Stimulated activated CD4-positive, alpha-beta T cell treated with anti-CD3 and anti-CD28 coated beads, Interleukin-15, amount 100 ng/mL, for 1 hour (primary cell): ENCODE data around the gene CLBA1.
A peak's percentile ranks its signal among the peaks of the same experiment; 100 is the strongest.
"Not testable (repeated sequence)": the region's sequence is repeated elsewhere in the genome, so short reads cannot be mapped to it uniquely, and the experiment has no call there.

Source experiments
- DNase-seq, 2 donors: peaks; one replicate each; pipeline ENCODE4 v3.0.0-alpha.2; 2020; ENCODE audit warnings: low read depth in 1 of 2, low spot score in 1 of 2

The CLBA1 gene

GRCh38 chr14:104985675-104986486, at the start of gene CLBA1:
CLBA1 (plus strand) TSS chr14:104985788; CDS start chr14:104986432, 644 bp downstream.
- peak; percentile 77 to 82 for DNase-seq

DNA sequence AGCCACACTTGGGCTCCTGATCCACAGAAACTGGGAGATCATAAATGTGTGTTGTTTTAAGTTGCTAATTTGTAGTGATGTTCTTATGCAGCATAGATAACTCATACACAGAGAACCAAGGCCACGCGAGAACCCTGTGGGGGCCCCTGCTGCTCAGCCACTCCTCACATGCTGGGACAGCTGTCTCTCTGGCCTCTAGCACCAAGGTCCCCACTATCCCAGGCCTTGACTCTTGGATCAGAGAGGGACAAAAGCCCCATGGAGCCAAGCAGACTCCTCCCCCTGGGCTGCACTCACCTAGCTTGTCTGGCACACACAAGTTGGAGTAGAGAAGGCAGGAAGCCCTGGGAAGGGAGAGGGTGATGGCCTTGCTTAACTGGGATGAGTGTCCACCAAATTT, 49.6 kb upstream of the CLBA1 start:
- DNase-seq: no peak

- DNase-seq: no peak
Observed at GRCh38 chr14:104936361-104937155, 49.0 kb upstream of the CLBA1 start.

DNA sequence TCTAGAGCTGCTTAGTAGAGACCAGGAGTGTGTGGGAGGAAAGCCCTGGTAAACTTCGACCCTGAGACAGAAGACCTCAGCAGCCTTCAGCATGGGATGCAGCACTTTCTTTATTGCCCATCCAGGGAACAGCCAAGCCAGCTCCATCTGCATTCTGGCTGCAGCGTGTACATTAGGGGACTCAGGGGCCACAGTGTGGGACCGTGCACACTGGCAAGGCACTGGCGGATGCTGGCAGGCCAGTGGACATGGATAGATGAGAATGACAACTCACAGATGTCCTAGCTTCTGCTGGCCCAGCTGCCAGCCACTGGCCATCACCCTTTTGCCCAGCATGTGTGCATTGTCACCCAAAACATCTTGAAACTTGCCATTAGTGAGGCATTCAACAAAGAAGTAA, 48.4 kb upstream of the CLBA1 start:
- no peak for DNase-seq

- no peak for DNase-seq
Observed at GRCh38 chr14:104937694-104938365, 47.8 kb upstream of the CLBA1 start.

DNA sequence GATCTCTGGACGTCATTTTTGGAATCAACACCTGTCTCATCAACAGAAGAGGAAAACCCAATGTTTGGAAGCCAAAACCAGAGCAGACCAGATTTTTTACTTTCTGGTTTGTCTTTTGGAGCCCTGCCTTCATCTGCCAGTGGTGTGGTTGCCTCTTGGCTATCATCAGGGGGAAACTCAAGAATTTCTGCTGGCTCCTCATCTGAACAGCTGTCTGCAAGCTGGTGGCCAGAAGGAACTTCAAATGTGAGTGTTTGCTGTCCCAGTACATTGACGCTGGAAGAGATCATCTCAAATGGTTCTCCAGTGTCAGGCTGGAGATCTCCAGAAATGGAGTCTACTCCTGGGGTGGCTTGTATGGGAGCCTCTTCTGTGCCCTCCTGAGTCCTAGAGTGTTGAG, 47.2 kb upstream of the CLBA1 start:
- no peak for DNase-seq

DNA sequence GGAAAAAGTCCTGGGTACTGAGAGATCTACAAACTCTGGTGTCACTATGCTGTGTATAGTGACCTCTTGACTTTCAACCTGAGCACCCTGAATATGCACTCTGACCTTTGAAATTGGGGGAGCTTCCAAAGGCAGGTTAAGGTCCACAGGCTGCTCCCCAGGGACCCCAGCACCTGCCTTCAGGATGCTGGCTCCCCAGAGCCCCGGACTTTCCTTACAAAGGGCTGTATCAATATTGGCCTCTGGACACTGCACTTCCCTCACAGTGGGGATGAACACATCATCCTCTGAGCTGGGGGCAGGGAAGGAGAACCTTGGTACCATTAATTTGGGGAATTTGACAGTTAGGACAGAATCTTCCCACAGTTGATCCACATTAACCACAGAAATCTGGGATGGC, 46.6 kb upstream of the CLBA1 start:
- no peak for DNase-seq

DNA sequence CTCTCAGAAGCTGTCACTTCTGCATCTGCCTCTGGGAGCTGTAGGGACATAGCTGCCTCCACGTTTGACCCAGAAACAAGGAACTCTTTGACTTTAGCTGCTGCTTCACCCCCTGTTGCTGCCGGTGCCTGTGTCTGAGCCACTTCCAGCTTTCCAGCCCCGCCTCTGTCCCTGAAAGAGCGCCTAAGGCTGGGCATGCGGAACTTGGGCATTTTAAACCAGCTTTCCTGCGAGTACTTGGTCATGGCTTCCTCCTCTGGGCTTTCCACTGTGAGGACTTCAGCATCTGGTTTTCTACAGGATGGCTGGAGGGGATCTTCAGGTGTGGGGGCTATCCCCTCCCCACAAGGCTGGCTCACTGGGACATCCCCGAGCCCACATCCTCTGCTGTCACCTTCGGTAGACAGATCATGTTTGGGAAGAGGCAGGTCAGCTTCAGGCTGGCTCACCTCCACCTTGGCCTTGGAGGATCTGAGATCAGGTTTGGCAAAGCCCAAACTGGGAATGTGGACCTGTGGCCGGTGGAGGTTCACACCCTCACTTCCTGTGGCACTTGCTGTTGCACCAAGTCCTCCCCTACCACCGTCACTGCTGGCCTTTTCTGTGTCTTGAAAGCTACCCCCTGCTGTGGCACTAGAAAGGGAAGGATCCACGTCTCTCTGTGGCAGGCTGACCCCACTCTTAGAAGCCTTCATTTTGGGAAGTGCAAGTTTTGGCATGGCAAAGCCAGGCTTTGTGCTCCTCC, 45.8 kb upstream of the CLBA1 start:
- no peak for DNase-seq

GRCh38 chr14:104940526-104941150, 45.0 kb upstream of the CLBA1 start:
- no peak for DNase-seq

DNA sequence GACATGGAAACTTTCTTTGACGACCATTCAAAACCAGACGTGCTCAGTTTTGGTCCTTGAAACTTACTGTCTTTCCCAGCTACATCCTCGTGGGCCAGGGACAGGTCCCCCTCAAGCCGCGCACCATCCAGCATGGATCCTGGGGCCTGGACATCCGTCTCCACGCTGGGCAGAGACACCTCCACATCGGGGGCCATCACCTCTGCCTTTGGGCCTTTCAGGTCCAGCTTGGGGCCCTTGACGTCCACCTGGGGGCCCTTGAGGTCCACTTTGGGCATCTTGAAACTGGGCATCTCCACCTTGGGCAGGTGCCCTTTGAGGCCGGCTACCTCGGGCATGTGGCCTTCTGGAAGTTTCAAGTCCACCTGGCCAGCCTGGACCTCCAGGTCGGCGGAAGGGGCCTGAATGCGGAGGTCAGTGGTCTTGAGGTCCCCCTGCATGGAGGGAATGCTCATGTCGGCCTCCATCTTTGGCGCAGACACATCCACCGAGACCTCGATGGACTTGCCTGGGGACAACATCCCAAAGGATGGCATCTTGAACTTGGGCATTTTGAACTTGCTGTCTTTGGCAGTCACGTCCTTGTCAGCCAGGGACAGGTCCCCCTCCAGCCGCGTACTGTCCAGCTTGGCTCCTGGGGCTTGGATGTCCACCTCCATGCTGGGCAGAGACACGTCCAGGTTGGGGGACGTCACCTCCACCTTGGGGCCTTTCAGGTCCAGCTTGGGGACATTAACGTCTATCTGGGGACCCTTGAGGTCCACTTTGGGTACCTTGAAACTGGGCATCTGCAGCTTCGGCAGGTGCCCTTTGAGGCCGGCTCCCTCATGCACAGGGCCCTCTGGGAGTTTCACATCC, 43.9 kb upstream of the CLBA1 start:
- DNase-seq: no peak

GRCh38 chr14:104942586-104942985, 43.0 kb upstream of the CLBA1 start:
- no peak for DNase-seq

GRCh38 chr14:104943216-104944015, 42.2 kb upstream of the CLBA1 start:
- DNase-seq: not testable (repeated sequence)

- DNase-seq: not testable (repeated sequence)
Observed at GRCh38 chr14:104944016-104944308, 41.6 kb upstream of the CLBA1 start.

DNA sequence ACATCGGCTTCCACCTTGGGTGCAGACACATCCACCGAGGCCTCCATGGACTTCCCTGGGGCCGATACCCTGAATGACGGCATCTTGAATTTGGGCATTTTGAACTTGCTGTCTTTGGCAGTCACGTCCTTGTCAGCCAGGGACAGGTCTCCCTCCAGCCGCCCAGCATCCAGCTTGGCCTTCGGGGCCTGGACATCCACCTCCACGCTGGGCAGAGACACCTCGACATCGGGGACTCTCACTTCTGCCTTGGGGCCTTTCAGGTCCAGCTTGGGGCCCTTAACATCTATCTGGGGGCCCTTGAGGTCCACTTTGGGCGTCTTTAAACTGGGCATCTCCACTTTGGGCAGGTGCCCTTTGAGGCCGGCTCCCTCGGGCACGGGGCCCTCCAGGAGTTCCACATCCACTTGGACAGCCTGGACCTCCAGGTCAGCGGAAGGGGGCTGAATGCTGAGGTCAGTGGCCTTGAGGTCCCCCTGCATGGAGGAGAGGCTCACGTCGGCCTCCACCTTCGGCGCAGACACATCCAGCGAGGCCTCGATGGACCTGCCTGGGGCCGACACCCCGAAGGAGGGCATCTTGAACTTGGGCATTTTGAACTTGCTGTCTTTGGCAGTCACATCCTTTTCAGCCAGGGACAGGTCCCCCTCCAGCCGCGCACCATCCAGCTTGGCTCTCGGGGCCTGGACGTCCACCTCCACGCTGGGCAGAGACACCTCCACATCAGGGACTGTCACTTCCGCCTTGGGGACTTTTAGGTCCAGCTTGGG, 41.0 kb upstream of the CLBA1 start:
- DNase-seq: not testable (repeated sequence)

- DNase-seq: not testable (repeated sequence)
Observed at GRCh38 chr14:104945266-104945665, 40.3 kb upstream of the CLBA1 start.

DNA sequence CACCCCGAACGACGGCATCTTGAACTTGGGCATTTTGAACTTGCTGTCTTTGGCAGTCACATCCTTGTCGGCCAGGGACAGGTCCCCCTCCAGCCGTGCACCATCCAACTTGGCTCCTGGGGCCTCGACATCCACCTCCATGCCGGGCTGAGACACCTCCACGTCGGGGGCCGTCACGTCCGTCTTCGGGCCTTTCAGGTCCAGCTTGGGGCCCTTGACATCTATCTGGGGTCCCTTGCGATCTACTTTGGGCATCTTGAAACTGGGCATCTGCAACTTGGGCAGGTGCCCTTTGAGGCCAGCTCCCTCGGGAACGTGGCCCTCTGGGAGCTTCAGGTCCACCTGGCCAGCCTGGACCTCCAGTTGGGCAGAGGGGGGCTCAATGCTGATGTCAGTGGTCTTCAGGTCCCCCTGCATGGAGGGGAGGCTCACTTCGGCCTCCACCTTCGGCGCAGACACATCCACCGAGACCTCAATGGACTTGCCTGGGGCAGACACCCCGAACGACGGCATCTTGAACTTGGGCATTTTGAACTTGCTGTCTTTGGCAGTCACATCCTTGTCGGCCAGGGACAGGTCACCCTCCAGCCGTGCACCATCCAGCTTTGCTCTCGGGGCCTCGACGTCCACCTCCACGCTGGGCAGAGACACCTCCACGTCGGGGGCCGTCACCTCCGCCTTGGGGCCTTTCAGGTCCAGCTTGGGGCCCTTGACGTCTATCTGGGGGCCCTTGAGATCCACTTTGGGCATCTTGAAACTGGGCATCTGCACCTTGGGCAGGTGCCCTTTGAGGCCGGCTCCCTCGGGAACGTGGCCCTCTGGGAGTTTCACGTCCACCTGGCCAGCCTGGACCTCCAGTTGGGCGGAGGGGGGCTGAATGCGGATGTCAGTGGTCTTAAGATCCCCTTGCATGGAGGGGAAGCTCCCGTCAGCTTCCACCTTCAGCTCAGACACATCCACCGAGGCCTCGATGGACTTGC, 39.3 kb upstream of the CLBA1 start:
- not testable (repeated sequence) for DNase-seq

GRCh38 chr14:104947201-104947600, 38.4 kb upstream of the CLBA1 start:
- DNase-seq: not testable (repeated sequence)
